Skeletal muscle tissue (tissue), 4 donors: ENCODE measurements around the gene RPS13. TPM values are rescaled to one million over a fixed set of nuclear protein-coding genes. Genes with fewer than 3 reads are reported as not detected.
"Not testable (repeated sequence)": the region's sequence is repeated elsewhere in the genome, so short reads cannot be mapped to it uniquely, and the experiment has no call there.

Source experiments
- H3K27ac ChIP-seq: one replicate; pipeline ENCODE4 v1.7.0; 2013; ENCODE audit warnings: mild to moderate bottlenecking, low read depth, low read length, inconsistent platforms
- H3K27me3 ChIP-seq, 3 donors: one replicate each; pipeline ENCODE4 v1.7.0; 2013; ENCODE audit warnings: low read length in 3 of 3; ENCODE audit not compliant: control insufficient read depth in 3 of 3, insufficient read depth in 3 of 3
- H3K36me3 ChIP-seq, 3 donors: one replicate each; pipeline ENCODE4 v1.7.0; 2013; ENCODE audit warnings: low read length in 3 of 3; ENCODE audit not compliant: control insufficient read depth in 3 of 3, insufficient read depth in 3 of 3
- H3K4me1 ChIP-seq, 3 donors: one replicate each; pipeline ENCODE4 v1.7.0; 2013; ENCODE audit warnings: low read length in 3 of 3, mild to moderate bottlenecking in 3 of 3; ENCODE audit not compliant: control insufficient read depth in 3 of 3, insufficient read depth in 3 of 3
- H3K4me3 ChIP-seq, 3 donors: one replicate each; pipeline ENCODE4 v1.7.0; 2013; ENCODE audit warnings: low read length in 3 of 3
- H3K9ac ChIP-seq, 3 donors: one replicate each; pipeline ENCODE4 v1.7.0; 2013; ENCODE audit warnings: low read length in 3 of 3, mild to moderate bottlenecking in 3 of 3, moderate library complexity in 2 of 3, low read depth in 1 of 3
- H3K9me3 ChIP-seq, 3 donors: one replicate each; pipeline ENCODE4 v1.7.0; 2013; ENCODE audit warnings: low read length in 3 of 3; ENCODE audit not compliant: control insufficient read depth in 3 of 3
- total RNA-seq: library from RNA; depleted of rRNA; stranded (reverse); fragments of >200 nt; gene quantifications from one replicate; pipeline ENCODE4 v1.2.3, GENCODE V29; 2014
- donor health status: Osteomylitis.

The RPS13 gene
- total RNA-seq, result 3,269 TPM

DNA sequence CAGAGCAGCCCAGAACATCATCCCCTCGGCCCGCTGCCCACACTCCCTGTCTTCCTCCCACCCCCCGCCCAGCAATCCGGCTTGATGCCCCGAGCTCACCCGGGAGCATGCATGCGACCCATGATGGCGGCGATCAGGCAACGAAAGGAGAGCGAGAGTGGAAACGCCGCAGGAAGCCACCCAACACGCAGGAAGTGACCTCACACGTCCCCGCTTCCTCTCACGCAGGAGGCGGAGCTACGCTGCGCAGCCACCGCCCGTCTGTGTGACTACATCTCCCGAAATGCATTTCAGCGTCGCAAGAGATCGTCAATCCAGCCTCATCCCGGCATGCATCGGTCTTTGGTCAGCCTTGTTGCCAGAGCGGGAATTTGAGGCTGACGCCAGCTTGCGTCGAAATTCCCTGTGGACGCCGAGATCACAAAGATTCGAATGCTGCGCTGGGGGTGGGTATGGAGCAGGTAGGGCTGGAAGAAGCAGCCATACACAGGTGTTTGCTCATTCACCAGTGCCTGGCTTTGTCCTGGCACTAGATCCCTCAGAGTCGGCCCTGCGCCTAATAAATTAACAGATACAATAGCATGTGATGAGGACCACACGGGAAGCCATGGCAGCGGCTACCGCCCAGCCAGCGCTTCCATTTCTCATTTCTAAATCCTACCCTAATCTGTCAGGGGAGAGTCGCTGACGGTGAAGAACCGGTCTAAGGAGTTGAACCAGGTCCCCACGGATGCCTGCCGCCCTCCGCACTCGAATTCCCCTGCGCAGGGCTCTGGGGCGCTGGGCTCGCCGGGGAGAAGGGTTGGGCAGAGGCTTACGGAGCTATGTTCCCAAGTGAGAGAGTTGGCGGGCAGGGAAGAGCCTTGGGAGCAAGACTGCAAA lies at the start of gene RPS13:
RPS13 (minus strand) TSS at position 148 of the 882 bp plus-strand sequence; CDS start at position 122, 26 bp downstream.
- Histone ChIP-seq H3K27ac (peak within 1 kb of the TSS; percentile 96), H3K9me3 (no peaks in the 10 kb centered on the region), H3K4me3 (peak within 1 kb of the TSS; percentile 96 to 99 (median 97)), H3K36me3 (peaks cover 20 to 26% (median 25%) of the 10 kb centered on the region in 3 donors), H3K9ac (peak within 1 kb of the TSS; percentile 97 to 99 (median 99)), H3K4me1 (peaks cover 19 to 30% (median 21%) of the 10 kb centered on the region in 3 donors), H3K27me3 (no peaks in the 10 kb centered on the region)

DNA sequence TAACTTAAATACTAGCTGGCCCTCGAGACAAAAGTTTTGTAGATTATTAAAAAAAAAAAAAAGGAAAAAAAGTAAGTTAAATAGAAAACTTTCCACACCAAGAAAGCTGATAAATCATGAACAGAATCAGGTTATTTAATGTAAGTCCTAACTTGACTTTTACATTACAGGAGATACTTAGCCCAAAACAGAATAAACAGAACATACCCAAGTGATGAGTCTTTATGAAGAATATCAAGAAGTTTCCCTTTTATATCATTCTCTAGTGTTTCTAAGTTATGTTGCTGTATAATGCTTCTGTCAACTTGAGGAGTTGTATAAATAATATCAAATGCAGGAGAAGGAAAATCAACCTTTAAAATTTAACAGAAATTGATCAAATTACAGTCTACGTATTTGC lies 44.5 kb upstream of the RPS13 start:
- no peak overlapping the region for H3K27ac ChIP-seq
- no peaks in the 10 kb centered on the region for H3K4me1 ChIP-seq
- no peak overlapping the region for H3K9ac ChIP-seq
- H3K36me3 ChIP-seq, result peaks cover 3 to 9% (median 7%) of the 10 kb centered on the region in 3 donors
- H3K27me3 ChIP-seq, result no peaks in the 10 kb centered on the region
- no peaks in the 10 kb centered on the region for H3K9me3 ChIP-seq
- H3K4me3 ChIP-seq, result no peak overlapping the region

DNA sequence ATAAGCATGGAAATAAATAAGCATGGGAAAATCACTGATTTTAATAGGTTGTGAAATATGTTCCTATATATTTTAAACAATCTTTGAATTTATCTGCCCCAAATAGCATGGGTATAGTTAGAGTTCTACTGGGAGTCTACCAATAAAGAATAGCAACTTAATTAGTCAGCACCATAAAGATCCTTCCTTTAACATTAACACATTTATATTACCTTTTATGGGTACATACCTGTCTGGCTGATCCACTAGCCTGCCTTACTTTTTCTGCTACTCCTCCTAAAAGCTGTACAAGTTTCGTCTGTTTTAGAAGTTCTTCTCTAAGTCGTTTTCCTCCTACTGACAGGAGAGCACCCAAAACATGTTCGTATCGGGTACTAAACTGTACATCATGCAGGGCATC lies 39.8 kb upstream of the RPS13 start:
- Histone ChIP-seq H3K9me3 (no peaks in the 10 kb centered on the region), H3K4me3 (no peak overlapping the region), H3K27me3 (no peaks in the 10 kb centered on the region), H3K27ac (no peak overlapping the region), H3K36me3 (peaks cover 6 to 9% (median 7%) of the 10 kb centered on the region in 3 donors), H3K9ac (no peak overlapping the region), H3K4me1 (no peaks in the 10 kb centered on the region)

DNA sequence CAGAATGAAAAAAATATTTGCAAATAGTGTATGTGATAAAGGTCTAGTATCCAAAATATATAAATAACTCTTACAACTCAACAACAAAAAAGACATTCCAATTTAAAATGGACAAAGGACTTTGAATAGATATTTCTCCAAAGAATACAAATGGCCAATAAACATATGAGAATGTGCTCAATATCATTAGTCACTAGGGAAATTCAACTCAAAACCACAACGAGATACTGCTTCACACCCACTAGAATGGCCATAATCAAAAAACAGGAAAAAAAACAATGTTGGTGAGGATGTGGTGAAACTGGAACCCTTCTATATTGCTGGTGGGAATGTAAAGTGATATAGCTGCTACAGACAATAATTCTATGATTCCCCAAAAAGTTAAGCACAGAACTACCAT lies 38.6 kb upstream of the RPS13 start:
- Histone ChIP-seq H3K36me3 (peaks cover 5 to 7% (median 6%) of the 10 kb centered on the region in 3 donors), H3K27me3 (no peaks in the 10 kb centered on the region), H3K9ac (no peak overlapping the region), H3K4me3 (no peak overlapping the region), H3K4me1 (no peaks in the 10 kb centered on the region), H3K9me3 (no peaks in the 10 kb centered on the region), H3K27ac (no peak overlapping the region)

DNA sequence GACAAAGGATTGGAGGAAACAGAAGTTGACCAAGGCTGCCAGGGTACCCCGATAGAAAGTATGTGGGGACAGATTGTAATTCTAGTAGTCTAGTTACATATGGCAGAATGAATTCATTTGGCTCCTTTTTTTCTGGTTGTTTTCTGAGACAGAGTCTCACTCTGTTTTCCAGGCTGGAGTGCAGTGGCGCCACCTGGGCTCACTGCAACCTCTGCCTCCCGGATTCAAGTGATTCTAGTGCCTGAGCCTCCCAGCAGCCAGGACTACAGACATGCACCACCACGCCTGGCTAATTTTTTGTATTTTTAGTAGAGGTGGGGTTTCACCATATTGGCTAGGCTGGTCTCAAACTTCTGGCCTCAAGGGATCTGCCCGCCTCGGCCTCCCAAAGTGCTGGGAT lies 30.3 kb upstream of the RPS13 start:
- not testable (repeated sequence) for H3K4me1 ChIP-seq, H3K27me3 ChIP-seq, H3K9ac ChIP-seq, H3K9me3 ChIP-seq, H3K27ac ChIP-seq, H3K4me3 ChIP-seq
- peaks cover 11 to 39% (median 30%) of the 10 kb centered on the region in 3 donors for H3K36me3 ChIP-seq

DNA sequence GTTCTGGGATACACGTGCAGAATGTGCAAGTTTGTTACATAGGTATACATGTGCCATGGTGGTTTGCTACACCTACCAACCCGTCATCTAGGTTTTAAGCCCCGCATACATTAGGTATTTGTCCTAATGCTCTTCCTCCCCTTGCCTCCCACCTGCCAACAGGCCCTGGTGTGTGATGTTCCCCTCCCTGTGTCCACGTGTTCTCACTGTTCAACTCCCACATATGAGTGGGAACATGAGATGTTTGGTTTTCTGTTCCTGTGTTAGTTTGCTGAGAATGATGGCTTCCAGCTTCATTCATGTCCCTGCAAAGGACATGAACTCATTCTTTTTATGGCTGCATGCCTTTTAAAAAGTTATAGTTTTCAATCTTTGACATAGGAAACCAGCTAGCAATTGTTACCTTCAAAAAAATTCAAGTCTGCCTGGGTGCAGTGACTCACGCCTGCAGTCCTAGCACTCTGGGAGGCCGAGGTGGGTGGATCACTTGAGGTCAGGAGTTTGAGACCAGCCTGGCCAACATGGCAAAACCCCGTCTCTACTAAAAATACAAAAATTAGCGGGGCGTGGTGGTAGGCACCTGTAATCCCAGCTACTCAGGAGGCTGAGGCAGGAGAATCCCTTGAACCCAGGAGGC lies 28.1 kb upstream of the RPS13 start:
- peaks cover 11 to 44% (median 39%) of the 10 kb centered on the region in 3 donors for H3K36me3 ChIP-seq
- H3K27me3 ChIP-seq, H3K27ac ChIP-seq, H3K9me3 ChIP-seq, H3K9ac ChIP-seq, H3K4me3 ChIP-seq, H3K4me1 ChIP-seq: not testable (repeated sequence)

DNA sequence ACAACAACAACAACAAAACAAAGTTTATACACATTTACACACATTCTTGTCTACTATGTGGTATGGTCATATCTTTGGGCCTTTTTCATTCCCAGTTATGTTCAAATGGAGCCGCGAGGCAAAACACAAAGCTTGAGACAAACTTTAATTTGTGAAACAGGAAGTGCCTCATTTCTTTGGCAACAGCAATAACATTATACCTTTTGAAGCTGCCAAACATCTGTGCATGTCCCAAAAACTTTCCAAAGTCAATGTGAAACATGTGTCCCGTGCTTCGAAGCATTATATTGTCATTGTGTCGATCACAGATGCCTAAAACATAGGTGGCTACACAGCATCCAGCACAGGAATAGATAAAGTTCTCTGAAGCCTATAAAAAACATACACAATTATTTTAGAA lies 25.0 kb upstream of the RPS13 start:
- Histone ChIP-seq H3K27me3 (no peaks in the 10 kb centered on the region), H3K4me3 (no peak overlapping the region), H3K27ac (no peak overlapping the region), H3K4me1 (no peaks in the 10 kb centered on the region), H3K36me3 (peaks cover 15 to 44% (median 38%) of the 10 kb centered on the region in 3 donors), H3K9ac (no peak overlapping the region), H3K9me3 (no peaks in the 10 kb centered on the region)

DNA sequence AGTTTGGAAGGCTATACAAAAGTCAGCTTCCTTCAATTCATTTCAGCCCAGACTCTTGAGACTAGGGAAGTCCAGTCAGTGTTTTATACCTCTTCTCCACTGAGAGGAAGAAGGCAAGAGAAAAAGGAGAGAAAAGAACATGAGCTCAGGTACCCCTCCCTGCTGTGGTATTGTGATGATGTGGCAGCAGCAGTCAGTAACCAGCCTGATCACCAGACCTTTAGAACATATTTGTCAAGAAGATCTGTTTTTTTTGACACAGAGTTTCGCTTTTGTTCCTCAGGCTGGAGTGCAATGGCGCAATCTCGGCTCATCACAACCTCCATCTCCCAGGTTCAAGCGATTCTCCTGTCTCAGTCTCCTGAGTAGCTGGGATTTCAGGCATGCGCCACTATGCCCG lies 21.2 kb upstream of the RPS13 start:
- Histone ChIP-seq H3K4me3 (no peak overlapping the region), H3K27ac (no peak overlapping the region), H3K9me3 (no peaks in the 10 kb centered on the region), H3K4me1 (no peaks in the 10 kb centered on the region), H3K27me3 (no peaks in the 10 kb centered on the region), H3K9ac (no peak overlapping the region), H3K36me3 (peaks cover 10 to 38% (median 32%) of the 10 kb centered on the region in 3 donors)

DNA sequence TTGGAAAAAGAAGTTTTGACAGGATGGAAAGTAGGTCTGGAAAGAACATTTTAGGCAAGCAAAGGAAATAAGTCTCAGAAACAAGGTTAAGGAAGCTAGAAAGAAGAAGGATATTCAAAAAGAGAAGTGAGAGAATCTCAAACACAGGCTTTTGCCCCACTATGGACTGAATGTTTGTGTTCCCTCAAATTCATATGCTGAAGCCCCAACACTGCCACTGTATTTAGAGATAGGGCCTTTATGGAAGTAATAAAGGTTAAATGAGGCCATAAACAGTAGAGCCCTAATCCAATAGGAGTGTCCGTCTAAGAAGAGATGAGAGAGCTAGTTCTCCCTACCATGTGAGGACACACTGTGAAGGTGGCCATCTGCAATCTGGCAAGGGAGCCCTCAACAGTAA lies 20.6 kb upstream of the RPS13 start:
- H3K9ac ChIP-seq, result no peak overlapping the region
- no peaks in the 10 kb centered on the region for H3K9me3 ChIP-seq
- peaks cover 9 to 35% (median 26%) of the 10 kb centered on the region in 3 donors for H3K36me3 ChIP-seq
- no peak overlapping the region for H3K27ac ChIP-seq
- H3K4me1 ChIP-seq, result no peaks in the 10 kb centered on the region
- H3K4me3 ChIP-seq, result no peak overlapping the region
- no peaks in the 10 kb centered on the region for H3K27me3 ChIP-seq

DNA sequence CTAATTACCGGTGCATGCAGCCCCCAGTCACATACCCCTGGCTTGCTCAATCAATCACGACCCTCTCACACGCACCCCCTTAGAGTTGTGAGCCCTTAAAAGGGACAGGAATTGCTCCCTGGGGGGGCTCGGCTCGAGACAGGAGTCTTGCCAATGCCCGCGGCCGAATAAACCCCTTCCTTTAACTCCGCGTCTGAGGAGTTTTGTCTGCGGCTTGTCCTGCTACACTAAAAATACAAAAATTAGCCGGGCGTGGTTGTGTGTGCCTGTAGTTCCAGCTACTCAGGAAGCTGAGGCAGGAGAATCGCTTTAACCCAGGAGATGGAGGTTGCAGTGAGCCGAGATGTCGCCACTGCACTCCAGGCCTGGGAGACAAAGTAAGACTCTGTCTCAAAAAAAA lies 8.5 kb upstream of the RPS13 start:
- not testable (repeated sequence) for H3K27ac ChIP-seq, H3K27me3 ChIP-seq, H3K4me3 ChIP-seq, H3K4me1 ChIP-seq, H3K9ac ChIP-seq, H3K9me3 ChIP-seq
- H3K36me3 ChIP-seq, result peaks cover 8 to 24% (median 19%) of the 10 kb centered on the region in 3 donors
